Activated CD4-positive, alpha-beta T cell treated with anti-CD3 and anti-CD28 coated beads for 36 hours (primary cell): ENCODE data around the gene CD3G. TPM values are rescaled to one million over a fixed set of nuclear protein-coding genes. Genes with fewer than 3 reads are reported as not detected.

Experiments
- ATAC-seq: fragments of 200-7000 bp; cut with Tn5 transposase; one replicate; pipeline ENCODE4 v1.10.0; 2021; ENCODE audit warnings: mild to moderate bottlenecking, moderate library complexity
- CTCF ChIA-PET: fragments of 350-600 bp; sonication (Branson Sonifier 250); formaldehyde crosslinking; loops from one replicate; lab custom pipeline; 2021; ENCODE audit warnings: antibody characterized with exemption; lab: Charles Lee
- POLR2A ChIA-PET: fragments of 350-600 bp; sonication (Branson Sonifier 250); formaldehyde crosslinking; loops from one replicate; lab custom pipeline; 2021; ENCODE audit warnings: antibody characterized with exemption, inconsistent platforms; lab: Charles Lee
- DNase-seq: peaks from one replicate; pipeline ENCODE4 v3.0.0-alpha.2; 2020
- H3K27ac Mint-ChIP-seq: one replicate; pipeline ENCODE4 v1.8.0; 2021; ENCODE audit warnings: mixed read lengths
- H3K27me3 Mint-ChIP-seq: one replicate; pipeline ENCODE4 v1.8.0; 2021; ENCODE audit warnings: mixed read lengths
- H3K36me3 Mint-ChIP-seq: one replicate; pipeline ENCODE4 v1.8.0; 2021; ENCODE audit warnings: low read depth, mixed read lengths
- H3K4me1 Mint-ChIP-seq: one replicate; pipeline ENCODE4 v1.8.0; 2021; ENCODE audit warnings: mixed read lengths
- H3K4me3 Mint-ChIP-seq: one replicate; pipeline ENCODE4 v1.8.0; 2021; ENCODE audit warnings: mild to moderate bottlenecking, moderate library complexity, mixed read lengths
- H3K9me3 Mint-ChIP-seq: one replicate; pipeline ENCODE4 v1.8.0; 2021; ENCODE audit warnings: low read depth, mixed read lengths
- intact Hi-C, 2 experiments: fragments of 100-400 bp; cut with DNase I in 1 of 2; cut with micrococcal nuclease in 1 of 2; formaldehyde crosslinking; loops; one replicate each; pipeline versions ENCODE4 v1.14.2 to v1.15.1; 2022 to 2024; cut with DNase I, micrococcal nuclease
- total RNA-seq, 2 experiments: library from RNA; stranded (reverse); gene quantifications; one replicate each; pipeline ENCODE4 v1.2.3, GENCODE V29; 2021

CD3G gene
- total RNA-seq, 2 experiments from 2014 or later = 141 to 146 TPM

DNA sequence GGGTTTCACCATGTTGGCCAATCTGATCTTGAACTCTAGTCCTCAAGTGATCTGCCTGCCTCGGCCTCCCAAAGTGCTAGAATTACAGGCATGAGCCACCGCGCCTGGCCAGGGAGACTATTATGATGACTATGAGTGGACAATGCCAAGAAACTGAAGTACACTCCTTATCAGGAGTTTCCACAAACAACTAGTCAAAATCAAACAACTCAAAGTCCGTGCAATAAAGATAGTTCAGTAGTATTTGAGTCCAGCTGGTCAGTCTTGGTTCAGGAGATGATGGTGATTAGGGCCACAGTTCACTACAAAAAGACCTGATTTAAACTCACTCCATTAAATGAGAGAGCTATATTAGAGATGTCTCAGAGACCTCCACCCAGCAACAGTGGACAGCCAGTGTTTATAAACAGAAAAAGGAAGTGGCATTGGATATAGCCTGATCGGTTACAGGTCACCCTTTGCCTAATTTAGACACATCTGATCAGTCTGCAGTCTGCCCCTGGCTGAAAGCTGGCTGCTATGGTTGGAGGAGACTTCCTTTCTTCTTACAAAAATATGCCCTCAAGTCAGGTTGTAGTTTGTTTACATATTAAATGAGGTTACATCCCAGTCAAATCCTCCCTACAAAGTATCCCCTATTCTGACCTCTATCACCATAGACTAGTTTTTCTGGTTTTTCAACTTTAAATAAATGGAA lies 22.6 kb upstream of the CD3G start:
- no peak overlapping the region for H3K4me3 Mint-ChIP-seq
- ChIA-PET POLR2A (no interaction called here), CTCF (interaction anchor here (0.6 to 1.1 kb wide), 3 partner anchors 122 to 1155 kb away, joined by 3 read pairs; no protein-coding TSS in a partner anchor)
- intact Hi-C loops = no loop called here
- H3K9me3 Mint-ChIP-seq = peaks cover 2% of the 10 kb centered on the region
- no peak overlapping the region for H3K27ac Mint-ChIP-seq
- peaks cover 32% of the 10 kb centered on the region for H3K36me3 Mint-ChIP-seq
- peaks cover 63% of the 10 kb centered on the region for H3K4me1 Mint-ChIP-seq
- no peaks in the 10 kb centered on the region for H3K27me3 Mint-ChIP-seq
- ATAC-seq = no peak
- DNase-seq = no peak

DNA sequence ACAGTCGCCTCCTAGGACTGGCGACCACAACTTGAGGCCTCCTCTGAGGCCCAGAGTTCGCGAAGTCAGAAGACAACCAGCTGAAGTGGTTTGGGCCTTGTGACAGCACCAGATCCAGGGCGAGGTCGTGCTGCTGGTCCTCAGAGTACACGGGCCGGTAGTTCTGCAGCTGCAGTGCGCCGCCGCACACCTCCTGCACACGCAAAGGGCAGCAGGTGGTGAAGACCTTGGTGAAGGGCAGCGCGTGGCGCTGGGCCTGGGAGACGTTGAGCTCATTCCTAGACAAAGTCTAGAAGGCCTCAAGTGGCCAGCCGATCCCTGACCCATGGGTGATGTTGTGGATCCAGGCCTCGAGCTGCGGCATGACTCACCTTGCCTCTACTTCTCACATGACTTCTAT lies 21.4 kb upstream of the CD3G start:
- Mint-ChIP-seq H3K27me3 (no peaks in the 10 kb centered on the region), H3K36me3 (peaks cover 24% of the 10 kb centered on the region), H3K4me3 (no peak overlapping the region), H3K27ac (no peak overlapping the region), H3K9me3 (peaks cover 2% of the 10 kb centered on the region), H3K4me1 (peaks cover 53% of the 10 kb centered on the region)
- ChIA-PET POLR2A (no interaction called here), CTCF (interaction anchor here (1.7 kb wide), 2 partner anchors 8 to 151 kb away, joined by 3 to 5 read pairs; no protein-coding TSS in a partner anchor)
- no peak for ATAC-seq
- intact Hi-C loops = no loop called here
- DNase-seq = no peak

DNA sequence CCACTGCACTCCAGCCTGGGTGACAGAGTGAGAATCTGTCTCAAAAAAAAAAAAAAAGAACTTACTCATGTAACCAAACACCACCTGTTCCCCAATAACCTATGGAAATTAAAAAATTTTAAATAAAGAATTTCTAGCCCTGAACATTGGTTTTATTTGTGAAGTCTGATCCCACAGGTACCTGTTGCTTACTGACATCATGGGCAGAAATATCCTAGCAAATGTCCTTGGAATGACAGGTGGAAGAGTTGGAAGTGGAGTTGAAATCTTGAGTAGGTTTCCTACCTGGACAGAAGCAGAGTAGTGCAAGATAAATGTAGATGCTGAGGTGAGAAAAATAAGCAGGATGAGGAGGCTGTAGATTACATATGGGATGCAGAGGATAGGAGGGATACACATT lies 18.9 kb upstream of the CD3G start:
- ChIA-PET POLR2A (no interaction called here), CTCF (no interaction called here)
- peaks cover 16% of the 10 kb centered on the region for H3K36me3 Mint-ChIP-seq
- no peak for DNase-seq
- intact Hi-C loops = no loop called here
- H3K27ac Mint-ChIP-seq = no peak overlapping the region
- ATAC-seq = no peak
- H3K27me3 Mint-ChIP-seq = no peaks in the 10 kb centered on the region
- H3K4me1 Mint-ChIP-seq = peaks cover 32% of the 10 kb centered on the region
- H3K4me3 Mint-ChIP-seq = no peak overlapping the region
- no peaks in the 10 kb centered on the region for H3K9me3 Mint-ChIP-seq

DNA sequence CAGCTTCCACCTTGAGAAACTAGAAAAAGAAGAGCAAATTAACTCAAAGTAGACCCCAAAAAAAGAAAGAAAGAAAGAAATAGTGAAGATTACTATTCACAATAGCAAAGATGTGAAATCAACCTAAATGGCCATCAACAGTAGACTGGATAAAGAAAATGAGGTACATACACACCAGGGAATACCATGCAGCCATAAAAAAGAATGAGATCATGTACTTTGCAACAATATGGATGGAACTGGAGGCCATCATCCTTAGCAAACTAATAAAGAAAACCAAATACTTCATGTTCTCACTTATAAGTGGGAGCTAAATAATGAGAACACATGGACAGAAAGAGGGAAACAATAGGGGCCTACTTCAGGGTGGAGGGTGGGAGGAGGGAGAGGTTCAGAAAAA lies 15.4 kb upstream of the CD3G start:
- CTCF ChIA-PET = no interaction called here
- H3K36me3 Mint-ChIP-seq = peaks cover 9% of the 10 kb centered on the region
- peaks cover 15% of the 10 kb centered on the region for H3K4me1 Mint-ChIP-seq
- H3K4me3 Mint-ChIP-seq = no peak overlapping the region
- H3K9me3 Mint-ChIP-seq = no peaks in the 10 kb centered on the region
- intact Hi-C loops = no loop called here
- no peak for ATAC-seq
- no peak overlapping the region for H3K27ac Mint-ChIP-seq
- no peaks in the 10 kb centered on the region for H3K27me3 Mint-ChIP-seq
- POLR2A ChIA-PET = no interaction called here
- no peak for DNase-seq

- intact Hi-C loops = no loop called here
- Mint-ChIP-seq H3K36me3 (peaks cover 36% of the 10 kb centered on the region), H3K27ac (peak overlapping the region; percentile 97), H3K27me3 (no peaks in the 10 kb centered on the region), H3K9me3 (no peaks in the 10 kb centered on the region), H3K4me3 (peak overlapping the region; percentile 57), H3K4me1 (peaks cover 48% of the 10 kb centered on the region)
- ATAC-seq = peak; percentile 16
- POLR2A ChIA-PET = no interaction called here
- no peak for DNase-seq
- CTCF ChIA-PET = interaction anchor here (1.4 kb wide), 1 partner anchor 10 kb away, joined by 3 read pairs; no protein-coding TSS in a partner anchor
These were observed 9.4 kb upstream of the CD3G start for GRCh38 chr11:118334745-118335144.

GRCh38 chr11:118338637-118339061 lies 5.5 kb upstream of the CD3G start:
- H3K36me3 Mint-ChIP-seq = peaks cover 55% of the 10 kb centered on the region
- POLR2A ChIA-PET = interaction anchor here (0.7 to 1.4 kb wide), 5 partner anchors 30 to 122 kb away, joined by 3 to 6 read pairs (median 4); partner anchors contain the start of gene CD3E
- CTCF ChIA-PET = interaction anchor here (0.8 to 2.2 kb wide), 10 partner anchors 9 to 140 kb away, joined by 3 to 11 read pairs (median 4); no protein-coding TSS in a partner anchor
- peaks cover 45% of the 10 kb centered on the region for H3K4me1 Mint-ChIP-seq
- H3K9me3 Mint-ChIP-seq = no peaks in the 10 kb centered on the region
- H3K27ac Mint-ChIP-seq = peak overlapping the region; percentile 100
- no peaks in the 10 kb centered on the region for H3K27me3 Mint-ChIP-seq
- ATAC-seq = peak; percentile 63
- H3K4me3 Mint-ChIP-seq = peak overlapping the region; percentile 83
- intact Hi-C loops = loop anchor here (1.0 to 2.0 kb wide), 4 partner anchors 29 to 234 kb away; partner anchors contain the start of genes ARCN1 (in 1 of the 2) and CD3E (in 1 of the 2)
- DNase-seq = peak; percentile 94

DNA sequence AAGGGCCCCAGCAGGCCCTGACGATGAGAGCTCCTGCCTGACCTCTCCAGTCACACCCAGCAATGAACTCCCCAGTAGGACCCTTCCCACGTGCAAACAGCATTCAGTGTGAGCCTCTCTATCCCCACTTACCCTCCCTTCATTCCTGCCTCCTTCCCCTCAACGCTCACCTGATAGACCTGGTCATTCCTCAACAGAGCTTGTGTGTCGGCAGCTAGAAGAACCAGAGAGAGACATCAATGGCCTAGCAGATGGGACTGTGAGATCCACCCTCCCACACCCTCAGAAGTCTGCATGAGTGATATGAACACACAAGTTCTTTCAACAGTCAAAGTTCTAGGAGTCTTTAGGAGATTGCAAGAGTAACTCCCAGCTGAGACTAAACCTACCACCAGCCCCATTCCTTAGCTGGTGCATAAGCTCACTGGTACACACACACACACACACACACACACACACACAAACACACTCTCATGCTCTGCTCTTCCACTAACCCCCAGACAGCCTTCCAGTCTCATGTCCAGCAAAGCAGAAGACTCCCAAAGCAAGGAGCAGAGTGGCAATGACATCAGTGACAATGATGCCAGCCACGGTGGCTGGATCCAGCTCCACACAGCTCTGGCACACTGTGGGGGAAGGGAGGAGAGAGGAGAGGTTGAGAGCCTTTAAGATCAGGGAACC lies 4.7 kb upstream of the CD3G start:
- Mint-ChIP-seq H3K36me3 (peaks cover 55% of the 10 kb centered on the region), H3K4me3 (peak overlapping the region; percentile 83)

DNA sequence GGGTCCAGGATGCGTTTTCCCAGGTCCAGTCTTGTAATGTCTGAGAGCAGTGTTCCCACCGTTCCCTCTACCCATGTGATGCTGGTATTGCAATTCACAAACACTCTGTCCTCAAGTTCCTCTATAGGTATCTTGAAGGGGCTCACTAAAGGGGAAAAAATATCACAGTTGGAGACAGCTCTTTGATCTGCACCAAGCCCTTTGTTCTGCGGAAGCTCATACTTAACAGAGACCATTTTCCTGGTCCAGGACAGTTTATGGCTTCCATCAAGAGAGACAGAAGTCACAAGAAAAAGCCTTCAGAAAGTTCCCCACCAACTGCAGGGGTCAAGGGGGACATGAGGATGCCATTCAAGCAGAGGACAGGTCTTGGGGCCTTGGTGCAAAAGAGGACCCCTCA lies 3.7 kb upstream of the CD3G start:
- no peaks in the 10 kb centered on the region for H3K27me3 Mint-ChIP-seq
- peaks cover 42% of the 10 kb centered on the region for H3K4me1 Mint-ChIP-seq
- ChIA-PET POLR2A (interaction anchor here (1.1 to 3.8 kb wide), 2 partner anchors 36 to 116 kb away, joined by 3 to 23 read pairs; partner anchors contain the start of gene CD3E), CTCF (interaction anchor here (0.8 to 2.4 kb wide), 4 partner anchors 12 to 141 kb away, joined by 3 to 11 read pairs (median 8); no protein-coding TSS in a partner anchor)
- H3K36me3 Mint-ChIP-seq = peaks cover 59% of the 10 kb centered on the region
- intact Hi-C loops = loop anchor here (5.0 kb wide), 2 partner anchors 98 to 587 kb away; partner anchors contain the start of gene BCL9L (in 1 of the 2)
- peak overlapping the region; percentile 100 for H3K27ac Mint-ChIP-seq
- peak overlapping the region; percentile 83 for H3K4me3 Mint-ChIP-seq
- ATAC-seq = no peak
- no peak for DNase-seq
- H3K9me3 Mint-ChIP-seq = no peaks in the 10 kb centered on the region

More for the DNA sequence above, 4.7 kb upstream of the CD3G start:
- Mint-ChIP-seq H3K27me3 (no peaks in the 10 kb centered on the region), H3K9me3 (no peaks in the 10 kb centered on the region), H3K4me1 (peaks cover 45% of the 10 kb centered on the region), H3K27ac (peak overlapping the region; percentile 100)
- DNase-seq (peak; percentile 50), ATAC-seq (no peak)
- CTCF ChIA-PET = interaction anchor here (0.8 to 2.4 kb wide), 9 partner anchors 8 to 140 kb away, joined by 3 to 11 read pairs (median 4); no protein-coding TSS in a partner anchor
- POLR2A ChIA-PET = interaction anchor here (0.7 to 1.4 kb wide), 6 partner anchors 31 to 123 kb away, joined by 3 to 6 read pairs (median 4); partner anchors contain the start of gene CD3E
- intact Hi-C loops = loop anchor here (1.0 to 2.0 kb wide), 2 partner anchors 30 to 107 kb away; no protein-coding TSS in a partner anchor

DNA sequence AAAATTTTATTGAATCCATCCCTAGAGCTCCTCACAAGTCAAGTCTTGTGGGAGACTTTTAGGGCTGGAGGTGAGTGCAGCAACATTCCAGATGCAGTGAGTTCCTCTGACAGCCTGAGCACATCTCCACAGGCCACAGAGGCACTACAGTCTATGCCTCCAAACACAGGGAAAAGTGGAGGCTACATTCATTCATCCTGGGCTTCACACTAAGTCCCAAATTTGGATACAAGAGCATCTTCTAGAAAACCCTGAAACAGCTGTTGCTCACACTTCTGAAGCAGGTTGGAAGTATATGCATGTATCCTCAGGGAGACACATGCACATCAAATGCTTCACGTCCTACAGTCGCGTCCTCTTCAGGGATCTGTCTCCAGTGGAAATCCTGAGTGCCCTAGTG lies 2.9 kb upstream of the CD3G start:
- H3K27ac Mint-ChIP-seq = peak overlapping the region; percentile 100
- H3K9me3 Mint-ChIP-seq = no peaks in the 10 kb centered on the region
- ChIA-PET POLR2A (interaction anchor here (3.8 kb wide), 1 partner anchor 37 kb away, joined by 23 read pairs; the partner anchor contains the start of gene CD3E), CTCF (interaction anchor here (0.7 to 2.4 kb wide), 6 partner anchors 11 to 143 kb away, joined by 4 to 15 read pairs (median 8); no protein-coding TSS in a partner anchor)
- intact Hi-C loops = loop anchor here (5.0 kb wide), 2 partner anchors 99 to 586 kb away; partner anchors contain the start of gene BCL9L (in 1 of the 2)
- ATAC-seq (no peak), DNase-seq (no peak)
- peaks cover 64% of the 10 kb centered on the region for H3K36me3 Mint-ChIP-seq
- peaks cover 45% of the 10 kb centered on the region for H3K4me1 Mint-ChIP-seq
- peak overlapping the region; percentile 83 for H3K4me3 Mint-ChIP-seq
- no peaks in the 10 kb centered on the region for H3K27me3 Mint-ChIP-seq

GRCh38 chr11:118341815-118342489 lies 2.2 kb upstream of the CD3G start:
- ChIA-PET CTCF (interaction anchor here (0.6 to 2.0 kb wide), 14 partner anchors 10 to 981 kb away, joined by 3 to 15 read pairs (median 5); partner anchors contain the start of gene TREH), POLR2A (interaction anchor here (0.6 to 3.8 kb wide), 5 partner anchors 33 to 101 kb away, joined by 4 to 23 read pairs (median 4); partner anchors contain the start of gene CD3E)
- ATAC-seq (no peak), DNase-seq (peak; percentile 38)
- Mint-ChIP-seq H3K27me3 (no peaks in the 10 kb centered on the region), H3K4me3 (peak overlapping the region; percentile 83), H3K36me3 (peaks cover 64% of the 10 kb centered on the region), H3K4me1 (peaks cover 48% of the 10 kb centered on the region), H3K27ac (peak overlapping the region; percentile 100), H3K9me3 (no peaks in the 10 kb centered on the region)
- intact Hi-C loops = loop anchor here (1.0 to 5.0 kb wide), 7 partner anchors 38 to 585 kb away; partner anchors contain the start of genes ATP5MG (in 2 of the 2), BCL9L (in 1 of the 2) and CD3E (in 1 of the 2)
